ENCODE measurements around the gene SCFD2. TPM values are rescaled to one million over a fixed set of nuclear protein-coding genes. Genes with fewer than 3 reads are reported as not detected.

SCFD2 gene
- total and polyA plus RNA-seq, 5 donors from 2014 or later = 15.0 to 23.9 (median 16.3) TPM

GRCh38 chr4:53005149-53005546, 360.7 kb downstream of the SCFD2 start:
- Mint-ChIP-seq H3K9me3 (peaks cover 0 to 4% (median 0%) of the 10 kb centered on the region in 7 donors), H3K4me1 (peaks cover 0 to 7% (median 4%) of the 10 kb centered on the region in 4 donors), H3K27ac (no peak overlapping the region), H3K27me3 (no peaks in the 10 kb centered on the region), H3K4me3 (no peak overlapping the region), H3K36me3 (peaks cover 33% of the 10 kb centered on the region)
- DNase-seq (no peak), ATAC-seq (ENCODE audit: low read depth in 2 of 2) (no peak)
- no peak overlapping the region for H3K27ac ChIP-seq (ENCODE audit: insufficient read depth, low read length, poor library complexity, severe bottlenecking)
- no peaks in the 10 kb centered on the region for H3K36me3 ChIP-seq (ENCODE audit: control insufficient read depth, insufficient read depth, low read length)
- H3K9me3 ChIP-seq (ENCODE audit: control insufficient read depth in 2 of 2, low read length in 2 of 2) = no peaks in the 10 kb centered on the region
- H3K27me3 ChIP-seq (ENCODE audit: control insufficient read depth, insufficient read depth, low read length) = no peaks in the 10 kb centered on the region
- no peak overlapping the region for H3K4me3 ChIP-seq (ENCODE audit: low read depth, low read length)
- no peaks in the 10 kb centered on the region for H3K4me1 ChIP-seq (ENCODE audit: control insufficient read depth, insufficient read depth, low read length, poor library complexity, severe bottlenecking)

GRCh38 chr4:53004497-53005148, 361.2 kb downstream of the SCFD2 start:
- DNase-seq (no peak), ATAC-seq (ENCODE audit: low read depth in 2 of 2) (no peak)
- Mint-ChIP-seq H3K9me3 (peaks cover 0 to 4% (median 0%) of the 10 kb centered on the region in 7 donors), H3K27me3 (no peaks in the 10 kb centered on the region), H3K4me1 (peaks cover 0 to 2% (median 1%) of the 10 kb centered on the region in 4 donors), H3K27ac (no peak overlapping the region), H3K36me3 (peaks cover 27% of the 10 kb centered on the region), H3K4me3 (no peak overlapping the region)
- H3K27me3 ChIP-seq (ENCODE audit: control insufficient read depth, insufficient read depth, low read length) = no peaks in the 10 kb centered on the region
- H3K36me3 ChIP-seq (ENCODE audit: control insufficient read depth, insufficient read depth, low read length) = no peaks in the 10 kb centered on the region
- no peak overlapping the region for H3K27ac ChIP-seq (ENCODE audit: insufficient read depth, low read length, poor library complexity, severe bottlenecking)
- H3K4me1 ChIP-seq (ENCODE audit: control insufficient read depth, insufficient read depth, low read length, poor library complexity, severe bottlenecking) = no peaks in the 10 kb centered on the region
- H3K4me3 ChIP-seq (ENCODE audit: low read depth, low read length) = no peak overlapping the region
- H3K9me3 ChIP-seq (ENCODE audit: control insufficient read depth in 2 of 2, low read length in 2 of 2) = no peaks in the 10 kb centered on the region

DNA sequence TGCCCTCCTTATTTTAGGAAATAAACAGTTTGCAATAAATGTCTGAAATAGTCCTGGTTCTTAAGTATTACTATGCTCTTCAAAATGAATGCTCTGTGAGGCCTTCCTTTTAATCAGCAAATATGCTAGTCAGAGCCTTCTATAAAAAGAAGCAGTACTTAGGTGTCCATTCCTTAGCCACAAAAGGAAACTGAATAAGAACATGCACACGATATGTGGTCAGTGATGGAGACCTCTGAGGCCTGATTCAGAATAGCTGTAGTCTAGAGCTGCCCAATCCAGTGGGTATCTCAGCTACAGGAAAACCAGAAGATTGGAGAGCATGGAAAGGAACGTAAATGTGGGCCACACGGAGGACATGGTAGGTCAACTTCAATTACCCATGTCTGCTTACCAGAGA, 361.9 kb downstream of the SCFD2 start:
- peaks cover 0 to 4% (median 0%) of the 10 kb centered on the region in 7 donors for H3K9me3 Mint-ChIP-seq
- Histone ChIP-seq H3K27ac (ENCODE audit: insufficient read depth, low read length, poor library complexity, severe bottlenecking) (no peak overlapping the region), H3K27me3 (ENCODE audit: control insufficient read depth, insufficient read depth, low read length) (no peaks in the 10 kb centered on the region), H3K36me3 (ENCODE audit: control insufficient read depth, insufficient read depth, low read length) (no peaks in the 10 kb centered on the region), H3K9me3 (ENCODE audit: control insufficient read depth in 2 of 2, low read length in 2 of 2) (no peaks in the 10 kb centered on the region), H3K4me1 (ENCODE audit: control insufficient read depth, insufficient read depth, low read length, poor library complexity, severe bottlenecking) (no peaks in the 10 kb centered on the region), H3K4me3 (ENCODE audit: low read depth, low read length) (no peak overlapping the region)
- ATAC-seq (ENCODE audit: low read depth in 2 of 2) (no peak), DNase-seq (no peak)
- no peaks in the 10 kb centered on the region for H3K27me3 Mint-ChIP-seq
- peaks cover 0 to 2% (median 0%) of the 10 kb centered on the region in 4 donors for H3K4me1 Mint-ChIP-seq
- no peak overlapping the region for H3K4me3 Mint-ChIP-seq
- no peak overlapping the region for H3K27ac Mint-ChIP-seq
- peaks cover 27% of the 10 kb centered on the region for H3K36me3 Mint-ChIP-seq

GRCh38 chr4:53000560-53000959, 365.3 kb downstream of the SCFD2 start:
- no peak overlapping the region for H3K4me3 ChIP-seq (ENCODE audit: low read depth, low read length)
- no peaks in the 10 kb centered on the region for H3K9me3 ChIP-seq (ENCODE audit: control insufficient read depth in 2 of 2, low read length in 2 of 2)
- no peak overlapping the region for H3K27ac Mint-ChIP-seq
- H3K9me3 Mint-ChIP-seq = peaks cover 0 to 4% (median 0%) of the 10 kb centered on the region in 7 donors
- H3K27me3 Mint-ChIP-seq = no peaks in the 10 kb centered on the region
- peaks cover 11% of the 10 kb centered on the region for H3K36me3 Mint-ChIP-seq
- no peaks in the 10 kb centered on the region for H3K27me3 ChIP-seq (ENCODE audit: control insufficient read depth, insufficient read depth, low read length)
- DNase-seq (no peak), ATAC-seq (ENCODE audit: low read depth in 2 of 2) (no peak)
- no peak overlapping the region for H3K27ac ChIP-seq (ENCODE audit: insufficient read depth, low read length, poor library complexity, severe bottlenecking)
- H3K4me3 Mint-ChIP-seq = no peak overlapping the region
- H3K4me1 ChIP-seq (ENCODE audit: control insufficient read depth, insufficient read depth, low read length, poor library complexity, severe bottlenecking) = no peaks in the 10 kb centered on the region
- peaks cover 0 to 4% (median 0%) of the 10 kb centered on the region in 4 donors for H3K4me1 Mint-ChIP-seq
- H3K36me3 ChIP-seq (ENCODE audit: control insufficient read depth, insufficient read depth, low read length) = no peaks in the 10 kb centered on the region

- no peaks in the 10 kb centered on the region for H3K27me3 ChIP-seq (ENCODE audit: control insufficient read depth, insufficient read depth, low read length)
- Mint-ChIP-seq H3K9me3 (peaks cover 0 to 3% (median 0%) of the 10 kb centered on the region in 7 donors), H3K27me3 (no peaks in the 10 kb centered on the region), H3K27ac (no peak overlapping the region), H3K4me1 (peaks cover 0 to 4% (median 0%) of the 10 kb centered on the region in 4 donors), H3K36me3 (peaks cover 11% of the 10 kb centered on the region), H3K4me3 (no peak overlapping the region)
- H3K36me3 ChIP-seq (ENCODE audit: control insufficient read depth, insufficient read depth, low read length) = no peaks in the 10 kb centered on the region
- H3K4me3 ChIP-seq (ENCODE audit: low read depth, low read length) = no peak overlapping the region
- H3K27ac ChIP-seq (ENCODE audit: insufficient read depth, low read length, poor library complexity, severe bottlenecking) = no peak overlapping the region
- DNase-seq (no peak), ATAC-seq (ENCODE audit: low read depth in 2 of 2) (no peak)
- no peaks in the 10 kb centered on the region for H3K9me3 ChIP-seq (ENCODE audit: control insufficient read depth in 2 of 2, low read length in 2 of 2)
- no peaks in the 10 kb centered on the region for H3K4me1 ChIP-seq (ENCODE audit: control insufficient read depth, insufficient read depth, low read length, poor library complexity, severe bottlenecking)
These were observed 366.2 kb downstream of the SCFD2 start for GRCh38 chr4:52999626-53000025.

GRCh38 chr4:52998413-52998812, 367.4 kb downstream of the SCFD2 start:
- DNase-seq = peak in 1 of 3 donors; percentile 51
- Mint-ChIP-seq H3K27ac (no peak overlapping the region), H3K27me3 (no peaks in the 10 kb centered on the region), H3K9me3 (no peaks in the 10 kb centered on the region), H3K36me3 (peaks cover 12% of the 10 kb centered on the region), H3K4me1 (peaks cover 0 to 4% (median 0%) of the 10 kb centered on the region in 4 donors), H3K4me3 (no peak overlapping the region)
- Histone ChIP-seq H3K27me3 (ENCODE audit: control insufficient read depth, insufficient read depth, low read length) (no peaks in the 10 kb centered on the region), H3K4me1 (ENCODE audit: control insufficient read depth, insufficient read depth, low read length, poor library complexity, severe bottlenecking) (no peaks in the 10 kb centered on the region), H3K9me3 (ENCODE audit: control insufficient read depth in 2 of 2, low read length in 2 of 2) (no peaks in the 10 kb centered on the region), H3K36me3 (ENCODE audit: control insufficient read depth, insufficient read depth, low read length) (no peaks in the 10 kb centered on the region), H3K27ac (ENCODE audit: insufficient read depth, low read length, poor library complexity, severe bottlenecking) (no peak overlapping the region), H3K4me3 (ENCODE audit: low read depth, low read length) (no peak overlapping the region)
- ATAC-seq (ENCODE audit: low read depth in 2 of 2) = no peak

GRCh38 chr4:52997132-52997416, 368.8 kb downstream of the SCFD2 start:
- Mint-ChIP-seq H3K9me3 (no peaks in the 10 kb centered on the region), H3K27me3 (no peaks in the 10 kb centered on the region), H3K27ac (no peak overlapping the region), H3K36me3 (peaks cover 11% of the 10 kb centered on the region), H3K4me1 (peaks cover 0 to 4% (median 0%) of the 10 kb centered on the region in 4 donors), H3K4me3 (no peak overlapping the region)
- Histone ChIP-seq H3K9me3 (ENCODE audit: control insufficient read depth in 2 of 2, low read length in 2 of 2) (no peaks in the 10 kb centered on the region), H3K4me1 (ENCODE audit: control insufficient read depth, insufficient read depth, low read length, poor library complexity, severe bottlenecking) (no peaks in the 10 kb centered on the region), H3K27me3 (ENCODE audit: control insufficient read depth, insufficient read depth, low read length) (no peaks in the 10 kb centered on the region), H3K27ac (ENCODE audit: insufficient read depth, low read length, poor library complexity, severe bottlenecking) (no peak overlapping the region), H3K36me3 (ENCODE audit: control insufficient read depth, insufficient read depth, low read length) (no peaks in the 10 kb centered on the region), H3K4me3 (ENCODE audit: low read depth, low read length) (no peak overlapping the region)
- ATAC-seq (ENCODE audit: low read depth in 2 of 2) (no peak), DNase-seq (no peak)

Data from CD4-positive, CD25-positive, alpha-beta regulatory T cell (primary cell).